NCI-H226 (cell line): Measurements from ENCODE around the gene SMG5.

ENCODE experiments used
- DNase-seq: peaks from one replicate; pipeline ENCODE4 v3.0.0-alpha.2; 2015

Gene SMG5

DNA sequence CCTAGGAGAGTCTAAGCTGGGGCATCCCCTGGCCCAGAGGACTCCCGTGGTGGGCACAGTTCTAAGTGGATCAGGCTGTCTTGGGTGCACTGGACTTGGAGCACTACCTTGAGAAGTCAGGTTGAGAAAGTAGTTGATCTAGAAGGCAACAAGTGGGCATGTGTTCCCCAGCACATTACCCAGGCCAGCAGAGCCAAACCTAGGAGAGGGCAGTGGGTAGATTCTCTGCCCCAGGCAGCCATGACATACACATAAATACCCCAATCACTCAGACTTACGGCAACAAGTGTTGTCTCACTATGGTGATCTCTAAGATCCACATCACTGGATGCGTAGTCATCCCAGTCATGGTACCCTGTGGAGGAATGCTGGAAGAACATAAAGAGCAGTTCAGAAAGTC lies 71.4 kb downstream of the SMG5 start:
- DNase-seq: no peak

DNA sequence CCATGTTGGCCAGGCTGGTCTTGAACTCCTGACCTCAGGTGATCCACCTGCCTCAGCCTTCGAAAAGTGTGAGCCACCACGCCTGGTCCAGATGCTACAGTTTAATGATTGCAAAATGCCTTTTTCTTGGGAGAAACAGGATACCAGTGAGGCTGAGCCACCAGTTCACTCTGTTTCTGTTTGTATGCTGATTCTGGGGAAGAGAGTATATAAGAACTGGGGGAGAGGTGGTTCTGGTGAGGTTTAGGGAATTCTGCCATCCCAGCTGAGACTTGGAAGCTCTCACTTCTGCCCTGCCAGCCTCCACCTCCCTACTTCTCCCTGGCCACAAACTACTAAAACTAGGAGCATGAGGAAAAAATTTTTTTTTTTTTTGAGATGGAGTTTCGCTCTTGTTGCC lies 77.9 kb downstream of the SMG5 start:
- peak; percentile 31 for DNase-seq

DNA sequence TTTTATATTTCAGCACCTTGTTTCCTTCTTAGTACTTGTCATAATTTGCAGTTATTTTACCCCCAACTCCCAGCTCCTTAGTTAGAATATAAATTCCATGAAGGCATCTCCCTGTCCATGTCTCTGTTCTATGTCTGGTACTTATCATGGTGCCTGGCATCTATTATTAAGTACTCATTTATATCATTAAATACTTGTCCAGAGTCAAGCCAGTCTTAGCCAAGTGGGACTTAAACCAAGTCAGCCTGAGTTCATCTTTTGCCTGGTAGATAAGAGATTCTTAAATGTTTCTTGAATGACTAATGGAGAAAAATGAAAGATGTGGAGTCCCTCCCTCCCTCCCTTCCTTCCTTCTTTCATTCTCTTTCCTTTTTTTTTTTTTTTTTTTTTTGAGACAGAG lies 79.3 kb downstream of the SMG5 start:
- DNase-seq: peak; percentile 82

DNA sequence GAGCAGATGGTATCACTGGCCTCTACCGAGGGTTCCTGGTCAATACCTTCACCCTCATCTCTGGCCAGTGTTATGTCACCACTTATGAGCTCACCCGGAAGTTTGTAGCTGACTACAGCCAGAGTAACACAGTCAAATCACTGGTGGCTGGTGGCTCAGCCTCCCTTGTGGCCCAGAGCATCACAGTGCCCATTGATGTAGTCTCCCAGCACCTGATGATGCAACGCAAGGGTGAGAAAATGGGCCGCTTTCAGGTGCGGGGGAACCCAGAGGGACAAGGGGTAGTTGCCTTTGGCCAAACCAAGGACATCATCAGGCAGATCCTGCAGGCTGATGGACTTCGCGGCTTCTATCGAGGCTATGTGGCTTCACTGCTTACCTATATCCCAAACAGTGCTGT lies 82.6 kb downstream of the SMG5 start:
- DNase-seq: no peak
